DND-41 (cell line): ENCODE results near the gene LONP2.

Experiments
- ATAC-seq: fragments of 200-7000 bp; cut with Tn5 transposase; 3 replicates; pipeline ENCODE4 v1.9.1; 2021; ENCODE audit warnings: low read depth; ENCODE audit not compliant: insufficient read depth
- DNase-seq: peaks from one replicate; pipeline ENCODE4 v3.0.0-alpha.2; 2020
- H2AFZ ChIP-seq: 2 replicates; pipeline ENCODE4 v1.6.0; 2012; ENCODE audit warnings: low read depth, low read length
- H3K27ac ChIP-seq: 2 replicates; pipeline ENCODE4 v1.5.1; 2012; ENCODE audit warnings: low read length, inconsistent platforms
- H3K27me3 ChIP-seq: fragments of 200-600 bp; sonication (generic); 2 replicates; pipeline ENCODE4 v1.6.0; 2012; ENCODE audit warnings: low read length, mild to moderate bottlenecking, inconsistent platforms; ENCODE audit not compliant: insufficient read depth, poor library complexity
- H3K36me3 ChIP-seq: 2 replicates; pipeline ENCODE4 v1.5.1; 2012; ENCODE audit warnings: low read length, inconsistent platforms; ENCODE audit not compliant: insufficient read depth
- H3K4me1 ChIP-seq: 2 replicates; pipeline ENCODE4 v1.5.1; 2012; ENCODE audit warnings: mild to moderate bottlenecking, low read length; ENCODE audit not compliant: insufficient read depth
- H3K4me2 ChIP-seq: 2 replicates; pipeline ENCODE4 v1.6.0; 2012; ENCODE audit warnings: mild to moderate bottlenecking, moderate library complexity, low read length, inconsistent platforms; ENCODE audit not compliant: insufficient read depth
- H3K4me3 ChIP-seq, 2 experiments: fragments of 200-600 bp in 1 of 2; shearing (Covaris generic) in 1 of 2; 2 replicates each; pipeline ENCODE4 v1.5.1; 2012 to 2016; ENCODE audit warnings: inconsistent platforms in 2 of 2, low read length in 2 of 2, mild to moderate bottlenecking in 2 of 2, low read depth in 1 of 2, moderate library complexity in 1 of 2
- H3K79me2 ChIP-seq: 2 replicates; pipeline ENCODE4 v1.6.0; 2012; ENCODE audit warnings: low read length, inconsistent platforms; ENCODE audit not compliant: insufficient read depth
- H3K9ac ChIP-seq: 2 replicates; pipeline ENCODE4 v1.6.0; 2012; ENCODE audit warnings: low read depth, mild to moderate bottlenecking, inconsistent platforms, low read length, moderate library complexity
- H3K9me3 ChIP-seq: 2 replicates; pipeline ENCODE4 v1.5.1; 2012; ENCODE audit warnings: low read length, moderate library complexity, mild to moderate bottlenecking, inconsistent platforms; ENCODE audit not compliant: insufficient read depth, severe bottlenecking
- H4K20me1 ChIP-seq: 2 replicates; pipeline ENCODE4 v1.6.0; 2012; ENCODE audit warnings: low read length; ENCODE audit not compliant: insufficient read depth
- CTCF ChIP-seq: IDR thresholded peaks from 2 replicates; pipeline ENCODE4 v1.5.1; 2012; ENCODE audit warnings: borderline replicate concordance, low read length, moderate library complexity, mild to moderate bottlenecking; ENCODE audit not compliant: poor library complexity, severe bottlenecking; ENCODE audit errors: extremely low read depth
- EZH2 ChIP-seq: IDR thresholded peaks from 3 replicates; pipeline ENCODE4 v1.6.1; 2012; ENCODE audit warnings: borderline replicate concordance, low read depth, mild to moderate bottlenecking, moderate library complexity, low read length, inconsistent platforms; ENCODE audit not compliant: severe bottlenecking

LONP2 gene

DNA sequence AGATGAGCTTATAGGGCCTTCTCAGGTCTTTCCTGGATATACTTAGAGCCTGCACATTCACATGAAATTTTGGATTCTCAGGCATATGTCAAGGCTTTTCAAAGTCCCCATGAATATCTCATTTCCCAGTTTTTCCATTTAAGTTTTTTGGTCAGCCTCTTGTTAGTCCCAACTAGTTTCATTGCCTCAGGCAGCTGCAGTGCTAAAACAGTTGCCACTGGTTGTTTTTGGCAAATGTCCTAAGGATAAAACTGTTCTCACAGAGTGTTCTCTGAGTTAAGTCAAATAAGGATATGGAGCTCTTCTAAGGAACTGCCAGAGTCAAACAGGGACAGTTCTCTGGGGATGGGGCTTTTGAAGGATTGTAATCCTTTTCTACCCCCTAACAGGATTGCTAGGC, 43.1 kb downstream of the LONP2 start:
- Histone ChIP-seq H3K27ac (no peak overlapping the region), H3K4me3 (no peak overlapping the region), H3K9me3 (peaks cover 12% of the 10 kb centered on the region), H3K79me2 (peaks cover 4% of the 10 kb centered on the region), H2AFZ (no peak overlapping the region), H4K20me1 (no peaks in the 10 kb centered on the region), H3K27me3 (no peaks in the 10 kb centered on the region), H3K4me1 (peaks cover 18% of the 10 kb centered on the region), H3K36me3 (peaks cover 64% of the 10 kb centered on the region), H3K4me2 (no peak overlapping the region), H3K9ac (no peak overlapping the region)
- DNase-seq (no peak), ATAC-seq (no peak)
- TF ChIP-seq EZH2 (no peak), CTCF (no peak)

DNA sequence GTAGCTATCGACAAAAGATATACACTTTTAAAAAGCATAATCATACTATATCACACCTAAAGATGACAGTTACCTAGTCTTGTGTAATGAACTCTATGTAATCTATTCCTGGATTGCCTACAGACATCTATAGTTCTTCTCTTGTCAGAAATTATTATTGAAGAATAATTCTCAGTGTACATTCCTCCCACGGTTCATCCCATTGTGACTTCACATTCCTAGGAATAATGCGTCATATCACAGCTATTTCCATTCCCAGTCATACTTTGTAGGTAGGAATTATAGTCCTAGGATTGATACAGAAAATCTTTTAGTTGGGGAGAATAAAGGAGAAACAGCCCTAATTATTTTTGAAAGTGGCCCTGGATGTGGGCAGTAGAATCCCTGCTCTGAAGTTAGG, 47.2 kb downstream of the LONP2 start:
- peaks cover 12% of the 10 kb centered on the region for H3K9me3 ChIP-seq
- no peak overlapping the region for H3K4me3 ChIP-seq
- H3K27ac ChIP-seq, result no peak overlapping the region
- no peaks in the 10 kb centered on the region for H3K4me1 ChIP-seq
- no peaks in the 10 kb centered on the region for H4K20me1 ChIP-seq
- no peak overlapping the region for H2AFZ ChIP-seq
- peaks cover 54% of the 10 kb centered on the region for H3K36me3 ChIP-seq
- peaks cover 4% of the 10 kb centered on the region for H3K79me2 ChIP-seq
- no peaks in the 10 kb centered on the region for H3K27me3 ChIP-seq
- ATAC-seq (no peak), DNase-seq (no peak)
- TF ChIP-seq CTCF (no peak), EZH2 (no peak)
- no peak overlapping the region for H3K4me2 ChIP-seq
- no peak overlapping the region for H3K9ac ChIP-seq

DNA sequence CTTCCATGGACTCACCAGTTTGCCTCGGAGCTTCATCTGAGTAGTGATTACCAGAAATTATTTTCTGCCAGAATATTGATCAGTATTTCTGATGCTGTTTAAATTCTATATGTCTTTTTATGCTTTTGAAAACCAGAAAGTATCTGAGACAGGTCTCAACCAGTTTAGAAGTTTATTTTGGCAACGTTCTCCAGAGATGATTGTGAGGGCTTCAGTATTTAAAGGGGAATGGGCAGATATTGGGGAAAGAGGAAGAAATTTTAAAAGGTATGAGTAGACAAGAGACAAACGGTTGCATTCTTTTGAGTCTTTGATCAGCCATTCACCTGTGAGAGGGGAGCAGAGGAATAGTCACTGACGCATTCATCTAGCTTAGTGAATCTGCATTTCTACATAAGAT, 47.7 kb downstream of the LONP2 start:
- Histone ChIP-seq H3K4me3 (no peak overlapping the region), H3K79me2 (peaks cover 4% of the 10 kb centered on the region), H2AFZ (no peak overlapping the region), H3K9me3 (peaks cover 8% of the 10 kb centered on the region), H4K20me1 (no peaks in the 10 kb centered on the region), H3K27me3 (no peaks in the 10 kb centered on the region), H3K4me1 (no peaks in the 10 kb centered on the region), H3K4me2 (no peak overlapping the region), H3K36me3 (peaks cover 54% of the 10 kb centered on the region), H3K9ac (no peak overlapping the region), H3K27ac (no peak overlapping the region)
- no peak for ATAC-seq
- DNase-seq, result no peak
- TF ChIP-seq EZH2 (no peak), CTCF (no peak)

DNA sequence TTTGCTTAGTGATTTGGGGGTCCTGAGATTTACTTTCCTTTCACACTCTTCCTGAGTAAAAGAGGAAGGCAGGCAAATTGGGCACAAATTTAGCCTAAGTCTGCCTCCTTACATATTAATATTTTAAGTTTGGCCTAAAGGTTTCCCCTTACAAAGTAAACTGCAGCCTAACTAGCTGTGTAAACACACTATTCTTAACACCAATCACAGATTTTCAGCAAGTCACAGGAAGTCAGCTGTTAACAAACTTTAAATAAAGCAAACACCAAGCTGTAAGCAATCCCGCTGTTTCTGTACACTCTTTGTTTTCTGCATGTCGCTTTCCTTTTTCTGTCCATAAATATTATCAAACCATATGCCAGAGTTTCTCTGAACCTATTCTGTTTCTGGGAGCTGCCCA, 48.4 kb downstream of the LONP2 start:
- Histone ChIP-seq H3K4me3 (no peak overlapping the region), H4K20me1 (no peaks in the 10 kb centered on the region), H3K4me1 (no peaks in the 10 kb centered on the region), H3K36me3 (peaks cover 54% of the 10 kb centered on the region), H2AFZ (no peak overlapping the region), H3K27ac (no peak overlapping the region), H3K4me2 (no peak overlapping the region), H3K79me2 (no peaks in the 10 kb centered on the region; the same call in 1 of the 2 replicates), H3K9me3 (peaks cover 2% of the 10 kb centered on the region), H3K9ac (no peak overlapping the region), H3K27me3 (no peaks in the 10 kb centered on the region)
- DNase-seq, result no peak
- no peak for ATAC-seq
- no peak for TF ChIP-seq CTCF
